Body of pancreas (tissue), 4 donors: ENCODE measurements around the gene MYBPC3. TPM values are rescaled to one million over a fixed set of nuclear protein-coding genes. Genes with fewer than 3 reads are reported as not detected.

Experiments
- ATAC-seq: fragments of 150-250 bp; one replicate; pipeline ENCODE4 v1.9.1; 2016
- DNase-seq, 4 donors: peaks; one replicate each; pipeline ENCODE4 v3.0.0-alpha.2; 2019
- H3K27ac ChIP-seq, 4 donors: fragments of 200-600 bp; sonication (generic); 1 replicate in 3 of 4; 2 replicates in 1 of 4; pipeline versions ENCODE4 v1.5.1 to v1.6.1; 2016 to 2019; ENCODE audit warnings: mild to moderate bottlenecking in 1 of 4, mixed read lengths in 1 of 4, moderate library complexity in 1 of 4
- H3K27me3 ChIP-seq, 2 donors: fragments of 200-600 bp; sonication (generic); one replicate each; pipeline ENCODE4 v1.6.0; 2016; ENCODE audit warnings: mild to moderate bottlenecking in 1 of 2
- H3K36me3 ChIP-seq, 2 donors: fragments of 200-600 bp; sonication (generic); replicated peaks in 1 of 2; 2 replicates each; pipeline ENCODE4 v1.5.1; 2016; ENCODE audit warnings: low read depth in 2 of 2; ENCODE audit not compliant: insufficient read depth in 1 of 2
- H3K4me1 ChIP-seq: fragments of 200-600 bp; sonication (generic); one replicate; pipeline ENCODE4 v1.6.0; 2016
- H3K4me3 ChIP-seq, 2 donors: fragments of 200-600 bp; sonication (generic); 1 replicate in 1 of 2; 2 replicates in 1 of 2; pipeline ENCODE4 v1.5.1; 2016 to 2019
- H3K9me3 ChIP-seq, 3 donors: fragments of 200-600 bp; sonication (generic); 1 replicate in 2 of 3; 2 replicates in 1 of 3; pipeline ENCODE4 v1.5.1; 2016
- CTCF ChIP-seq, 7 experiments: fragments of 450-650 bp in 4 of 7; fragments of 200-600 bp in 3 of 7; sonication (generic) in 3 of 7; IDR thresholded peaks; one replicate each; pipeline ENCODE4 v1.5.1; 2016 to 2019; ENCODE audit warnings: antibody characterized with exemption in 7 of 7
- POLR2A ChIP-seq, 3 donors: fragments of 450-650 bp; IDR thresholded peaks; one replicate each; pipeline ENCODE4 v1.6.1; 2016; ENCODE audit warnings: antibody characterized with exemption in 3 of 3, mild to moderate bottlenecking in 2 of 3
- WGBS, 2 donors: methylation state at CpG; one replicate each; pipeline ENCODE4 v1.1.5; 2017; 5-methylcytosine and 5-hydroxymethylcytosine counted together
- intact Hi-C: fragments of 100-400 bp; cut with DNase I; formaldehyde crosslinking; loops from one replicate; pipeline ENCODE4 v1.15.1; 2023
- total RNA-seq, 2 donors: library from RNA; depleted of rRNA; stranded (reverse); fragments of >200 nt; gene quantifications; one replicate each; pipeline ENCODE4 v1.1.0, GENCODE V29; 2016

The MYBPC3 gene
- total RNA-seq, 2 donors from 2014 or later: not detected

DNA sequence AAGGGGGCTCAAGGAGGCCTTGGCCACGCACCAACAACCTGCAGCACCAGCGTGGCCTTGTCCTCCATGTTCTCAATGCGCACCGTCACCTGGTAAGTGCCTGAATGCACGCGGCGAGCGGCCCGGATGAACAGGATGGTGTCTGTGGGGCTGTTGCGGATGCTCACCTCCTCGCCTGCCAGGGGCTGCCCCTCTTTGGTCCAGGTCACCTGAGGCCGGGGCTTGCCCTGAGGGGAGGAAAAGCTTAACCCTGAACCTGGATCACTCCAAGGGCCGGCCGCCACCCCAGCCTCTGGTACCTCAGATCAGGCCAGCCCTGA, 19.0 kb downstream of the MYBPC3 start:
- 91% methylated on average over 14 of the region's 14 CpGs; no CpG with 5 or more reads in 1 of the 2 donors for WGBS, 2 donors
- intact Hi-C loops: no loop called here

DNA sequence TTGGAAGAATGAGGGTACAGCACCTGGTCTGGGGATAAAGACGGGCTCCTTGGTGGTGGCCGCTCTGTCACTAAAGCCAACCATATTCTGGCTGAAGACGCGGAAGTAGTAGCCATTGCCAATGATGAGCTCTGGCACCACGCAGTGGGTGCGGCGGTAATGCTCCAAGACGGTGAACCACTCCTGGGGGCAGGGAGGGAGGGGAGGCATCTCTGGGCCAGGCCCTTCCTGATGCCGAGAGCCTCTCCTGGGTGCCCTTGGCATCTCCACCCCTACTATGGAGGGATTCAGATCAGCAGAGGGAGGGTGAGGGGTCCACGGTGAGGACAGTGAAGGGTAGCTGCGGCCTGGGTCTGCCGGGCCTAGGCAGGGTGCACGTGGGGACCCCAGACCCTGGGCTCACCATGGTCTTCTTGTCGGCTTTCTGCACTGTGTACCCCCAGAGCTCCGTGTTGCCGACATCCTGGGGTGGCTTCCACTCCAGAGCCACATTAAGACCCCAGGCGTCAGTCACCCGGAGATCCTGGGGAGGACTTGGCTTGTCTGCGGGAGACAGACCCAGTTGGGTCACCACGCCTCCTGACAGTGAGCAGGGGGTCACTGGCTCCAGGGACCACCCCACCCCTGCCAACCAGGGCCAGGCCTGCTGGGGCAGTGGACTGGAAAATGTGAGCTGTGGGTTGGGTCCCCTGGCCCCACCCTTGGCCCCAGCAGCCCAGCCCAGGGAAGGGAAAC, 19.5 kb downstream of the MYBPC3 start:
- WGBS, 2 donors: 86 to 89% methylated on average over 7 to 16 of the region's 20 CpGs
- peaks cover 0 to 5% of the 10 kb centered on the region in 2 donors for H3K36me3 ChIP-seq
- no peaks in the 10 kb centered on the region for H3K9me3 ChIP-seq
- no peak overlapping the region for H3K27ac ChIP-seq
- DNase-seq: no peak
- no peak for ATAC-seq
- no peak for TF ChIP-seq CTCF (IDR thresholded peaks at IDR 0.05)
- TF ChIP-seq POLR2A (IDR thresholded peaks at IDR 0.05): no peak
- intact Hi-C loops: no loop called here
- no peak overlapping the region for H3K4me3 ChIP-seq
- H3K27me3 ChIP-seq: no peaks in the 10 kb centered on the region
- no peaks in the 10 kb centered on the region for H3K4me1 ChIP-seq

More for the DNA sequence above, 19.0 kb downstream of the MYBPC3 start:
- H3K9me3 ChIP-seq: no peaks in the 10 kb centered on the region
- no peak for TF ChIP-seq POLR2A (IDR thresholded peaks at IDR 0.05)
- no peak for TF ChIP-seq CTCF (IDR thresholded peaks at IDR 0.05)
- no peak for ATAC-seq
- H3K27ac ChIP-seq: no peak overlapping the region
- H3K27me3 ChIP-seq: no peaks in the 10 kb centered on the region
- no peak for DNase-seq
- H3K4me1 ChIP-seq: no peaks in the 10 kb centered on the region
- no peak overlapping the region for H3K4me3 ChIP-seq
- H3K36me3 ChIP-seq: peaks cover 0 to 5% of the 10 kb centered on the region in 2 donors

GRCh38 chr11:47332303-47332711, 20.2 kb downstream of the MYBPC3 start:
- no peak for TF ChIP-seq CTCF (IDR thresholded peaks at IDR 0.05)
- no peak for TF ChIP-seq POLR2A (IDR thresholded peaks at IDR 0.05)
- no peak for DNase-seq
- Histone ChIP-seq H3K4me1 (no peaks in the 10 kb centered on the region), H3K36me3 (peaks cover 0 to 8% of the 10 kb centered on the region in 2 donors), H3K9me3 (no peaks in the 10 kb centered on the region), H3K4me3 (no peak overlapping the region), H3K27me3 (no peaks in the 10 kb centered on the region), H3K27ac (no peak overlapping the region)
- intact Hi-C loops: no loop called here
- WGBS, 2 donors: 76 to 80% methylated on average over 13 of the region's 13 CpGs
- no peak for ATAC-seq

GRCh38 chr11:47331454-47332302, 20.8 kb downstream of the MYBPC3 start:
- TF ChIP-seq POLR2A (IDR thresholded peaks at IDR 0.05) (no peak), CTCF (IDR thresholded peaks at IDR 0.05) (no peak)
- ATAC-seq: no peak
- intact Hi-C loops: no loop called here
- Histone ChIP-seq H3K27ac (no peak overlapping the region), H3K4me1 (no peaks in the 10 kb centered on the region), H3K9me3 (no peaks in the 10 kb centered on the region), H3K4me3 (no peak overlapping the region), H3K27me3 (no peaks in the 10 kb centered on the region), H3K36me3 (peaks cover 0 to 8% of the 10 kb centered on the region in 2 donors)
- 70 to 71% methylated on average over 11 to 19 of the region's 21 CpGs for WGBS, 2 donors
- DNase-seq: no peak
